HepG2 (cell line): ENCODE data around the gene PLA2R1. TPM values are rescaled to one million over a fixed set of nuclear protein-coding genes. Genes with fewer than 3 reads are reported as not detected.
A peak's percentile ranks its signal among the peaks of the same experiment; 100 is the strongest.

Source experiments
- CBX1 ChIP-seq: IDR thresholded peaks from one replicate; pipeline ENCODE4 v1.6.1; 2016; ENCODE audit warnings: antibody characterized with exemption, low read depth
- FOXP4 ChIP-seq: sonication (generic); formaldehyde crosslinking; IDR thresholded peaks from 2 replicates; pipeline ENCODE4 v1.4.0; 2020; ENCODE audit warnings: missing genetic modification reagents
- HOMEZ ChIP-seq: IDR thresholded peaks from 2 replicates; pipeline ENCODE4 v1.6.1; 2016; ENCODE audit warnings: low read depth
- KAT7 ChIP-seq: IDR thresholded peaks from 2 replicates; pipeline ENCODE4 v1.6.1; 2018; ENCODE audit warnings: borderline replicate concordance, missing compliant biosample characterization
- MED1 ChIP-seq: sonication (generic); formaldehyde crosslinking; IDR thresholded peaks from 2 replicates; pipeline ENCODE4 v1.4.0; 2020; ENCODE audit warnings: missing genetic modification reagents
- NFYB ChIP-seq: sonication (generic); formaldehyde crosslinking; IDR thresholded peaks from 2 replicates; pipeline ENCODE4 v1.4.0; 2020; ENCODE audit warnings: missing genetic modification reagents
- SYNCRIP ChIP-seq: fragments of 200-400 bp; formaldehyde crosslinking; IDR thresholded peaks from 2 replicates; pipeline ENCODE4 v1.6.1; 2018; ENCODE audit warnings: mild to moderate bottlenecking, low read depth, low read length; ENCODE audit not compliant: insufficient read depth
- ZBTB2 ChIP-seq: sonication (generic); formaldehyde crosslinking; IDR thresholded peaks from 2 replicates; pipeline ENCODE4 v1.8.0; 2022; ENCODE audit warnings: low read depth, missing genetic modification reagents
- ZHX1 ChIP-seq: sonication (generic); formaldehyde crosslinking; IDR thresholded peaks from 2 replicates; pipeline ENCODE4 v1.8.1; 2022; ENCODE audit warnings: low read depth, mild to moderate bottlenecking, missing genetic modification reagents
- ZNF317 ChIP-seq: sonication (generic); formaldehyde crosslinking; IDR thresholded peaks from 2 replicates; pipeline ENCODE4 v1.5.0; 2020; ENCODE audit warnings: mild to moderate bottlenecking, missing genetic modification reagents
- ZNF432 ChIP-seq: sonication (generic); formaldehyde crosslinking; IDR thresholded peaks from 2 replicates; pipeline ENCODE4 v1.5.0; 2020; ENCODE audit warnings: missing genetic modification reagents, mild to moderate bottlenecking, borderline replicate concordance
- ZNF468 ChIP-seq: sonication (generic); formaldehyde crosslinking; IDR thresholded peaks from 2 replicates; pipeline ENCODE4 v1.8.0; 2022; ENCODE audit warnings: mild to moderate bottlenecking, moderate library complexity, missing genetic modification reagents
- ZNF609 ChIP-seq: sonication (generic); formaldehyde crosslinking; IDR thresholded peaks from 2 replicates; pipeline ENCODE4 v1.4.0; 2020; ENCODE audit warnings: mild to moderate bottlenecking, missing genetic modification reagents, borderline replicate concordance
- ZNF883 ChIP-seq: sonication (generic); formaldehyde crosslinking; IDR thresholded peaks from 2 replicates; pipeline ENCODE4 v1.5.1; 2020; ENCODE audit warnings: mild to moderate bottlenecking, missing genetic modification reagents; ENCODE audit errors: not compliant biosample characterization
- ZSCAN31 ChIP-seq: sonication (generic); formaldehyde crosslinking; IDR thresholded peaks from 2 replicates; pipeline ENCODE4 v1.5.0; 2020; ENCODE audit warnings: low read depth, mild to moderate bottlenecking, missing genetic modification reagents
- polyA plus RNA-seq, 8 experiments: library from polyadenylated mRNA; depleted of rRNA in 3 of 8; stranded (reverse) in 7 of 8; unstranded in 1 of 8; fragments of >200 nt; fragmentation: Illumina TruSeq in 4 of 8; extraction: Trizol in 4 of 8; gene quantifications; 2 replicates each; pipeline versions ENCODE4 v1.2.1 to v1.2.3, GENCODE V29; 2011 to 2016; ENCODE audit warnings: low read depth in 4 of 8, missing spikeins in 1 of 8, mixed read lengths in 1 of 8; ENCODE audit not compliant: insufficient read depth in 1 of 8
- total RNA-seq, 5 experiments: library from RNA; depleted of rRNA; stranded (reverse); fragments of >200 nt; fragmentation: Illumina TruSeq; extraction: Trizol; gene quantifications; 2 replicates each; pipeline ENCODE4 v1.2.3, GENCODE V29; 2016; ENCODE audit warnings: low read depth in 1 of 5

PLA2R1 gene
- total and polyA plus RNA-seq, 2 of the 13 experiments (the other 11 are each of a cell fraction or from before 2014, with no cell fraction given), result not detected

- TF ChIP-seq ZNF609 (CRISPR knock-in tag), result no peak
- no peak for TF ChIP-seq NFYB (CRISPR knock-in tag)
- TF ChIP-seq ZNF883 (CRISPR knock-in tag), result no peak
- TF ChIP-seq KAT7, result no peak
- TF ChIP-seq ZNF432, result no peak
- TF ChIP-seq SYNCRIP, result no peak
- TF ChIP-seq HOMEZ, result peak; percentile 42; the same call in 1 of the 2 replicates
- TF ChIP-seq ZHX1, result 0 out of 2 replicates have a peak, but pooled peaks have one; percentile 59
- TF ChIP-seq ZSCAN31 (CRISPR knock-in tag), result no peak
- TF ChIP-seq CBX1, result peak; percentile 45
- no peak for TF ChIP-seq ZBTB2 (CRISPR knock-in tag)
- TF ChIP-seq FOXP4 (CRISPR knock-in tag), result peak; percentile 79
- TF ChIP-seq ZNF317, result peak; percentile 60; the same call in 1 of the 2 replicates
- no peak for TF ChIP-seq ZNF468 (CRISPR knock-in tag)
- TF ChIP-seq MED1 (CRISPR knock-in tag), result no peak
These were observed 156.3 kb downstream of the PLA2R1 start (continued) for GRCh38 chr2:159905926-159906714.
